H1 (cell line): ENCODE data around the gene PRIMPOL. TPM values are rescaled to one million over a fixed set of nuclear protein-coding genes. Genes with fewer than 3 reads are reported as not detected.

ENCODE experiments used
- CTCF ChIA-PET: fragments of 300-600 bp; sonication (Branson Sonifier 250); formaldehyde crosslinking; loops from one replicate; lab custom pipeline; 2021; ENCODE audit not compliant: partially characterized antibody; lab: Charles Lee
- POLR2A ChIA-PET: fragments of 300-600 bp; sonication (Branson Sonifier 250); formaldehyde crosslinking; loops from one replicate; lab custom pipeline; 2021; ENCODE audit warnings: inconsistent platforms; ENCODE audit not compliant: partially characterized antibody; lab: Charles Lee
- DNase-seq, 2 experiments: peaks; one replicate each; pipeline versions ENCODE4 v3.0.0 to v3.0.0-alpha.2; 2010 to 2022; ENCODE audit warnings: low spot score in 2 of 2, low read depth in 1 of 2, mixed read lengths in 1 of 2
- FAIRE-seq: peaks from 2 replicates; lab custom pipeline; 2011; peaks lifted over from hg19 to GRCh38; lab: Jason Lieb, UNC
- H2AFZ ChIP-seq: 2 replicates; pipeline ENCODE4 v1.8.1; 2012; ENCODE audit warnings: low read length, inconsistent platforms
- H2AK5ac ChIP-seq: 2 replicates; pipeline ENCODE4 v1.6.1; 2013; ENCODE audit warnings: low read depth, low read length
- H2BK120ac ChIP-seq: replicated peaks from 2 replicates; pipeline ENCODE3; 2013; ENCODE audit warnings: low read depth, low read length, inconsistent platforms
- H2BK12ac ChIP-seq: 2 replicates; pipeline ENCODE4 v1.6.1; 2013; ENCODE audit warnings: low read depth, low read length
- H2BK15ac ChIP-seq: 2 replicates; pipeline ENCODE4 v1.6.1; 2013; ENCODE audit warnings: low read length
- H2BK20ac ChIP-seq: 2 replicates; pipeline ENCODE4 v1.6.1; 2013; ENCODE audit warnings: low read length
- H2BK5ac ChIP-seq: 2 replicates; pipeline ENCODE4 v1.6.1; 2013; ENCODE audit warnings: low read depth, low read length
- H3K14ac ChIP-seq: 2 replicates; pipeline ENCODE4 v1.6.1; 2013; ENCODE audit warnings: inconsistent platforms; ENCODE audit not compliant: insufficient read length
- H3K18ac ChIP-seq: 2 replicates; pipeline ENCODE4 v1.6.1; 2013; ENCODE audit warnings: low read length; ENCODE audit errors: extremely low read depth
- H3K23ac ChIP-seq: 2 replicates; pipeline ENCODE4 v1.6.1; 2013; ENCODE audit warnings: inconsistent platforms; ENCODE audit not compliant: insufficient read length
- H3K23me2 ChIP-seq: 2 replicates; pipeline ENCODE4 v1.6.1; 2013; ENCODE audit warnings: low read depth, low read length
- H3K27ac ChIP-seq: 2 replicates; pipeline ENCODE4 v1.6.1; 2011; ENCODE audit warnings: low read depth, low read length, inconsistent platforms
- H3K27me3 ChIP-seq, 4 experiments: replicated peaks in 1 of 4; 1 replicate in 1 of 4; 2 replicates in 3 of 4; pipeline versions ENCODE4 v1.6.1 to v1.8.1; 2011 to 2013; ENCODE audit warnings: low read length in 3 of 4, mild to moderate bottlenecking in 3 of 4, inconsistent platforms in 2 of 4, mixed read lengths in 2 of 4, moderate library complexity in 1 of 4; ENCODE audit not compliant: control insufficient read depth in 3 of 4, insufficient read depth in 3 of 4; ENCODE audit errors: extremely low read depth in 1 of 4
- H3K36me3 ChIP-seq, 4 experiments: 2 replicates each; pipeline versions ENCODE4 v1.6.1 to v1.8.1; 2011 to 2013; ENCODE audit warnings: mild to moderate bottlenecking in 4 of 4, low read length in 3 of 4, moderate library complexity in 2 of 4, control low read depth in 1 of 4, inconsistent platforms in 1 of 4; ENCODE audit not compliant: insufficient read depth in 4 of 4, control insufficient read depth in 2 of 4
- H3K4ac ChIP-seq: replicated peaks from 2 replicates; pipeline ENCODE3; 2013; ENCODE audit warnings: low read length, low read depth, mixed read lengths, inconsistent platforms; ENCODE audit not compliant: insufficient read length
- H3K4me1 ChIP-seq, 4 experiments: replicated peaks in 1 of 4; 1 replicate in 1 of 4; 2 replicates in 3 of 4; pipeline versions ENCODE4 v1.6.1 to v1.8.1; 2011 to 2013; ENCODE audit warnings: low read length in 3 of 4, inconsistent platforms in 2 of 4, mixed read lengths in 1 of 4; ENCODE audit not compliant: insufficient read depth in 4 of 4, control insufficient read depth in 3 of 4
- H3K4me2 ChIP-seq, 2 experiments: 2 replicates each; pipeline versions ENCODE4 v1.6.1 to v1.8.1; 2011 to 2013; ENCODE audit warnings: low read depth in 2 of 2, low read length in 2 of 2, control low read depth in 1 of 2, inconsistent platforms in 1 of 2, mild to moderate bottlenecking in 1 of 2; ENCODE audit not compliant: insufficient read depth in 1 of 2
- H3K4me3 ChIP-seq, 4 experiments: fragments of 200-600, 300-600 bp in 1 of 4; sonication (generic), shearing (Covaris generic), sonication (Bioruptor Twin) in 1 of 4; 2 replicates each; pipeline versions ENCODE4 v1.5.1 to v1.8.1; 2011 to 2016; ENCODE audit warnings: low read length in 4 of 4, low read depth in 3 of 4, control low read depth in 2 of 4, inconsistent platforms in 2 of 4, mild to moderate bottlenecking in 2 of 4, mixed read lengths in 1 of 4, moderate library complexity in 1 of 4; ENCODE audit not compliant: insufficient read depth in 2 of 4; ENCODE audit errors: extremely low read depth in 1 of 4
- H3K56ac ChIP-seq: replicated peaks from 2 replicates; pipeline ENCODE3; 2013; ENCODE audit warnings: low read depth, mild to moderate bottlenecking, mixed read lengths, low read length, inconsistent platforms; ENCODE audit not compliant: insufficient read length
- H3K79me1 ChIP-seq: 2 replicates; pipeline ENCODE4 v1.6.1; 2013; ENCODE audit warnings: low read depth, low read length, control low read depth
- H3K79me2 ChIP-seq, 2 experiments: 2 replicates each; pipeline versions ENCODE4 v1.6.1 to v1.8.1; 2012 to 2013; ENCODE audit warnings: low read length in 2 of 2, mild to moderate bottlenecking in 2 of 2, inconsistent platforms in 1 of 2; ENCODE audit not compliant: insufficient read depth in 2 of 2, control insufficient read depth in 1 of 2
- H3K9ac ChIP-seq, 4 experiments: replicated peaks in 1 of 4; 1 replicate in 1 of 4; 2 replicates in 3 of 4; pipeline versions ENCODE4 v1.6.1 to v1.8.1; 2011 to 2013; ENCODE audit warnings: low read depth in 3 of 4, low read length in 3 of 4, control low read depth in 2 of 4, mild to moderate bottlenecking in 2 of 4, moderate library complexity in 2 of 4, inconsistent platforms in 1 of 4; ENCODE audit errors: extremely low read depth in 1 of 4
- H3K9me3 ChIP-seq, 2 experiments: 2 replicates each; pipeline versions ENCODE4 v1.6.1 to v1.8.1; 2012 to 2013; ENCODE audit warnings: mild to moderate bottlenecking in 2 of 2, moderate library complexity in 2 of 2, control low read depth in 1 of 2, inconsistent platforms in 1 of 2, low read depth in 1 of 2, low read length in 1 of 2, mixed read lengths in 1 of 2; ENCODE audit not compliant: insufficient read depth in 2 of 2
- H4K20me1 ChIP-seq, 2 experiments: replicated peaks in 1 of 2; 2 replicates each; pipeline versions ENCODE3 to v1.8.1; 2011 to 2013; ENCODE audit warnings: inconsistent platforms in 2 of 2, low read length in 2 of 2, mild to moderate bottlenecking in 1 of 2; ENCODE audit not compliant: insufficient read depth in 2 of 2, control insufficient read depth in 1 of 2
- H4K5ac ChIP-seq: 2 replicates; pipeline ENCODE4 v1.6.1; 2013; ENCODE audit warnings: low read length, low read depth, mixed read lengths, inconsistent platforms; ENCODE audit not compliant: insufficient read length
- H4K8ac ChIP-seq: 2 replicates; pipeline ENCODE4 v1.8.0; 2013; ENCODE audit warnings: mild to moderate bottlenecking, moderate library complexity, low read length, inconsistent platforms; ENCODE audit not compliant: insufficient read depth; ENCODE audit errors: extremely low read depth
- H4K91ac ChIP-seq: replicated peaks from 2 replicates; pipeline ENCODE3; 2013; ENCODE audit warnings: low read length, mixed read lengths, inconsistent platforms; ENCODE audit not compliant: insufficient read length
- BCL11A ChIP-seq, 2 experiments: IDR thresholded peaks; one replicate each; pipeline ENCODE4 v1.6.1; 2011; ENCODE audit warnings: low read depth in 2 of 2, low read length in 2 of 2, mild to moderate bottlenecking in 2 of 2
- CHD2 ChIP-seq: IDR thresholded peaks from 2 replicates; pipeline ENCODE4 v1.6.1; 2012; ENCODE audit warnings: low read length, improper control_type of control experiment
- EP300 ChIP-seq, 2 experiments: IDR thresholded peaks; 1 replicate in 1 of 2; 2 replicates in 1 of 2; pipeline ENCODE4 v1.6.1; 2011 to 2012; ENCODE audit warnings: low read depth in 2 of 2, low read length in 2 of 2, mild to moderate bottlenecking in 2 of 2, borderline replicate concordance in 1 of 2, inconsistent platforms in 1 of 2, moderate library complexity in 1 of 2
- MAFK ChIP-seq: IDR thresholded peaks from 2 replicates; pipeline ENCODE4 v1.6.1; 2012; ENCODE audit warnings: low read depth, mild to moderate bottlenecking, improper control_type of control experiment, low read length
- NANOG ChIP-seq: IDR thresholded peaks from 2 replicates; pipeline ENCODE4 v1.6.1; 2011; ENCODE audit warnings: low read length, low read depth, mild to moderate bottlenecking, inconsistent platforms; ENCODE audit not compliant: insufficient read depth, poor library complexity, severe bottlenecking
- RAD21 ChIP-seq, 2 experiments: IDR thresholded peaks in 1 of 2; conservative IDR thresholded peaks in 1 of 2; 2 replicates each; pipeline ENCODE4 v1.6.1; 2011; ENCODE audit warnings: low read depth in 2 of 2, low read length in 2 of 2, improper control_type of control experiment in 1 of 2, inconsistent platforms in 1 of 2, mild to moderate bottlenecking in 1 of 2, moderate library complexity in 1 of 2
- SIN3A ChIP-seq, 2 experiments: IDR thresholded peaks in 1 of 2; conservative IDR thresholded peaks in 1 of 2; 2 replicates each; pipeline ENCODE4 v1.6.1; 2011 to 2012; ENCODE audit warnings: low read length in 2 of 2, improper control_type of control experiment in 1 of 2, low read depth in 1 of 2, mild to moderate bottlenecking in 1 of 2
- SP2 ChIP-seq: IDR thresholded peaks from 2 replicates; pipeline ENCODE4 v1.6.1; 2012; ENCODE audit warnings: mild to moderate bottlenecking, low read length, inconsistent platforms
- TBP ChIP-seq: IDR thresholded peaks from 2 replicates; pipeline ENCODE4 v1.6.1; 2011; ENCODE audit warnings: low read depth, low read length, improper control_type of control experiment
- TEAD4 ChIP-seq: IDR thresholded peaks from 2 replicates; pipeline ENCODE4 v1.6.1; 2012; ENCODE audit warnings: low read depth, low read length, inconsistent platforms, mixed read lengths
- USF2 ChIP-seq: IDR thresholded peaks from 2 replicates; pipeline ENCODE4 v1.6.1; 2011; ENCODE audit warnings: low read length, improper control_type of control experiment
- YY1 ChIP-seq: IDR thresholded peaks from 2 replicates; pipeline ENCODE4 v1.6.1; 2011; ENCODE audit warnings: low read depth, mild to moderate bottlenecking, low read length
- WGBS, 2 experiments: shearing (Covaris generic) in 1 of 2; methylation state at CpG; one replicate each; pipeline versions ENCODE4 v1.1.6 to v1.1.7; 2013 to 2015; ENCODE audit warnings: low lambda C conversion rate in 2 of 2, mixed read lengths in 2 of 2, inconsistent platforms in 1 of 2, low coverage in 1 of 2, missing lambda C conversion rate in 1 of 2; ENCODE audit not compliant: insufficient replicate concordance in 2 of 2, insufficient coverage in 1 of 2, insufficient read length in 1 of 2; ENCODE audit errors: extremely low coverage in 1 of 2, missing lambda C conversion rate in 1 of 2; 5-methylcytosine and 5-hydroxymethylcytosine counted together
- polyA plus RNA-seq, 7 experiments: library from polyadenylated mRNA; depleted of rRNA in 3 of 7; stranded (reverse) in 5 of 7; unstranded in 2 of 7; fragments of >200 nt in 5 of 7; fragments of 200-250 nt in 2 of 7; gene quantifications; 1 replicate in 5 of 7; 2 replicates in 1 of 7; 4 replicates in 1 of 7; pipeline versions ENCODE4 v1.2.1 to v1.2.3, GENCODE V29; 2011 to 2013; ENCODE audit warnings: missing spikeins in 2 of 7, mixed read lengths in 2 of 7
- total RNA-seq: library from RNA; stranded (reverse); fragmentation: NEBNext Ultra II Directional; extraction: Animal tissue kit (Norgen Biotek cat#: 25700); gene quantifications from 2 replicates; pipeline ENCODE4 v1.2.1, GENCODE V29; 2021

PRIMPOL gene
- total and polyA plus RNA-seq, 2 of the 8 experiments (the other 6 are each of a cell fraction or from before 2014, with no cell fraction given) = 4.4 to 6.7 TPM

GRCh38 chr4:184636144-184636543 is 13.4 kb upstream of the PRIMPOL start:
- H3K4me3 ChIP-seq = no peak overlapping the region
- H4K91ac ChIP-seq = no peak overlapping the region
- no peak overlapping the region for H4K5ac ChIP-seq
- peaks cover 3% of the 10 kb centered on the region; the same call in 1 of the 2 replicates for H3K79me1 ChIP-seq
- no peaks in the 10 kb centered on the region for H3K9me3 ChIP-seq
- H2BK5ac ChIP-seq = no peak overlapping the region
- H3K9ac ChIP-seq = no peak overlapping the region
- no peaks in the 10 kb centered on the region for H3K27me3 ChIP-seq
- H3K27ac ChIP-seq = no peak overlapping the region
- peaks cover 0 to 33% (median 23%) of the 10 kb centered on the region in 4 experiments; a peak in 7 of 8 replicates for H3K36me3 ChIP-seq
- no peak overlapping the region for H3K56ac ChIP-seq
- CTCF ChIA-PET = interaction anchor here (0.6 to 2.7 kb wide), 2 partner anchors 9 to 204 kb away, joined by 3 to 9 read pairs; no protein-coding TSS in a partner anchor
- no peak overlapping the region for H3K14ac ChIP-seq
- peaks cover 1 to 2% of the 10 kb centered on the region in 2 experiments for H4K20me1 ChIP-seq
- POLR2A ChIA-PET = interaction anchor here (2.0 kb wide), 1 partner anchor 13 kb away, joined by 7 read pairs; the partner anchor contains the start of genes CASP3 and PRIMPOL
- H3K23me2 ChIP-seq = no peaks in the 10 kb centered on the region
- H2BK20ac ChIP-seq = no peak overlapping the region
- no peak for DNase-seq
- 90% methylated on average over 4 of the region's 4 CpGs; no CpG with 5 or more reads in 1 of the 2 experiments for WGBS, 2 experiments
- no peak overlapping the region for H4K8ac ChIP-seq
- H3K4me2 ChIP-seq = no peak overlapping the region
- no peak for FAIRE-seq
- H2BK15ac ChIP-seq = no peak overlapping the region
- no peak overlapping the region for H3K18ac ChIP-seq
- no peak overlapping the region for H3K4ac ChIP-seq
- no peak overlapping the region for H2AFZ ChIP-seq
- no peak overlapping the region for H2AK5ac ChIP-seq
- no peak overlapping the region for H3K23ac ChIP-seq
- peaks cover 3 to 40% of the 10 kb centered on the region in 2 experiments for H3K79me2 ChIP-seq
- no peaks in the 10 kb centered on the region for H3K4me1 ChIP-seq
- no peak overlapping the region for H2BK120ac ChIP-seq
- no peak overlapping the region for H2BK12ac ChIP-seq
- TF ChIP-seq BCL11A (IDR thresholded peaks at IDR 0.05; ENCODE audit: low read depth in 2 of 2, low read length in 2 of 2) = no peak
- no peak for TF ChIP-seq TBP
- no peak for TF ChIP-seq YY1
- TF ChIP-seq NANOG = no peak
- no peak for TF ChIP-seq MAFK
- no peak for TF ChIP-seq TEAD4
- no peak for TF ChIP-seq EP300 (IDR thresholded peaks at IDR 0.05; ENCODE audit: borderline replicate concordance in 1 of 2, low read depth in 2 of 2, low read length in 2 of 2)
- no peak for TF ChIP-seq SIN3A (conservative IDR thresholded peaks at IDR 0.05 in 1 of 2, IDR thresholded peaks at IDR 0.05 in 1 of 2; ENCODE audit: low read depth in 1 of 2, low read length in 2 of 2)
- no peak for TF ChIP-seq RAD21 (IDR thresholded peaks at IDR 0.05 in 1 of 2, conservative IDR thresholded peaks at IDR 0.05 in 1 of 2; ENCODE audit: low read depth in 2 of 2, low read length in 2 of 2)
- TF ChIP-seq USF2 = no peak
- TF ChIP-seq CHD2 = no peak
- TF ChIP-seq SP2 = no peak
